OCI-LY3 (cell line): Measurements from ENCODE around the gene EARS2.

Experiments
- H2AFZ ChIP-seq: fragments of 200-600, 300-600 bp; shearing (Covaris generic); 2 replicates; pipeline ENCODE4 v1.6.0; 2014; ENCODE audit warnings: antibody characterized with exemption, low read depth, low read length
- H3K27ac ChIP-seq: fragments of 200-600, 300-600 bp; sonication (generic); 2 replicates; pipeline ENCODE4 v1.5.1; 2014; ENCODE audit warnings: mild to moderate bottlenecking, low read length, moderate library complexity, mixed read lengths
- H3K27me3 ChIP-seq: fragments of 200-600, 300-600 bp; sonication (generic); 2 replicates; pipeline ENCODE4 v1.6.1; 2014; ENCODE audit warnings: low read depth, low read length, mixed read lengths
- H3K36me3 ChIP-seq: fragments of 200-600, 300-600 bp; sonication (generic); replicated peaks from 2 replicates; pipeline ENCODE3; 2014; ENCODE audit warnings: low read depth, low read length, mixed read lengths
- H3K4me1 ChIP-seq: fragments of 300-600, 200-600 bp; sonication (generic); 2 replicates; pipeline ENCODE4 v1.6.1; 2014; ENCODE audit warnings: low read length, mixed read lengths
- H3K4me2 ChIP-seq: fragments of 200-600, 300-600 bp; sonication (generic); 2 replicates; pipeline ENCODE4 v1.6.1; 2014; ENCODE audit warnings: low read length, mixed read lengths
- H3K4me3 ChIP-seq: fragments of 300-600, 200-600 bp; sonication (generic); 2 replicates; pipeline ENCODE4 v1.5.1; 2014; ENCODE audit warnings: antibody characterized with exemption, mild to moderate bottlenecking, low read length, moderate library complexity
- H3K79me2 ChIP-seq: fragments of 300-600, 200-600 bp; shearing (Covaris generic); 2 replicates; pipeline ENCODE4 v1.6.1; 2014; ENCODE audit warnings: mild to moderate bottlenecking, low read length, mixed read lengths
- H3K9ac ChIP-seq: fragments of 300-600, 200-600 bp; shearing (Covaris generic); 2 replicates; pipeline ENCODE4 v1.6.0; 2014; ENCODE audit warnings: mild to moderate bottlenecking, low read length, moderate library complexity
- H3K9me3 ChIP-seq: fragments of 200-600, 300-600 bp; shearing (Covaris generic); 2 replicates; pipeline ENCODE4 v1.6.1; 2014; ENCODE audit warnings: low read length, mixed read lengths; ENCODE audit not compliant: insufficient read depth
- H4K20me1 ChIP-seq: fragments of 200-600, 300-600 bp; sonication (generic); 2 replicates; pipeline ENCODE4 v1.6.1; 2016; ENCODE audit warnings: low read length, mixed read lengths; ENCODE audit not compliant: insufficient read depth
- EZH2phosphoT487 ChIP-seq: fragments of 200-600 bp; shearing (Covaris generic); IDR thresholded peaks from 2 replicates; pipeline ENCODE4 v1.6.1; 2018; ENCODE audit warnings: antibody characterized with exemption, mixed run types, low read depth
- TF ChIP-seq, protein P1 (sequence below): fragments of 200-600, 300-600 bp; sonication (generic); IDR thresholded peaks from 2 replicates; pipeline ENCODE4 v1.5.1; 2014; ENCODE audit warnings: antibody characterized with exemption, low read length, low read depth

EARS2 gene

DNA sequence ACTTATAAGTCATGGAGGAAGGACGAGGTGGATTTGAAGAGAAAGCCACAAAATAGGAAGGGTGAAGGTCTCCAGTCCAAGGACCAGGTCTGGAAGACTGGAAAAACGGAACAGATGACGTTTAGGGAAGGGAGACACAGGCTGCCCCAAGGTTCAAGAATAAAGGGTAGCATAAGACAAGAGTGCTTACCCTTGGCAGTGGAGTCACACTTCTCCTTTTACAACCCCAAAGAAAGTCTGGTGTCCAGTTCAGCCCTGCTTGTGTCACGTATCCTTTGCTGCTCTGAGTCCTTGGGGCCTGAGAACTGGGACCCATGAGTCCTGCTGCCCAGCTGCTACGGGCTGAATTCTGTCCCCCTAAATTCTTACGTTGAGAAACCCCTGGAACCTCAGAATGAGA is 33.8 kb downstream of the EARS2 start:
- Histone ChIP-seq H3K4me2 (no peak overlapping the region), H3K36me3 (peaks cover 49% of the 10 kb centered on the region), H3K4me3 (no peak overlapping the region), H3K9ac (no peak overlapping the region), H3K4me1 (peaks cover 34% of the 10 kb centered on the region), H2AFZ (no peak overlapping the region), H4K20me1 (no peaks in the 10 kb centered on the region), H3K79me2 (no peaks in the 10 kb centered on the region; the same call in 1 of the 2 replicates), H3K27me3 (no peaks in the 10 kb centered on the region), H3K9me3 (no peaks in the 10 kb centered on the region), H3K27ac (no peak overlapping the region)
- TF ChIP-seq EZH2phosphoT487: no peak
- TF ChIP-seq, protein P1, sequence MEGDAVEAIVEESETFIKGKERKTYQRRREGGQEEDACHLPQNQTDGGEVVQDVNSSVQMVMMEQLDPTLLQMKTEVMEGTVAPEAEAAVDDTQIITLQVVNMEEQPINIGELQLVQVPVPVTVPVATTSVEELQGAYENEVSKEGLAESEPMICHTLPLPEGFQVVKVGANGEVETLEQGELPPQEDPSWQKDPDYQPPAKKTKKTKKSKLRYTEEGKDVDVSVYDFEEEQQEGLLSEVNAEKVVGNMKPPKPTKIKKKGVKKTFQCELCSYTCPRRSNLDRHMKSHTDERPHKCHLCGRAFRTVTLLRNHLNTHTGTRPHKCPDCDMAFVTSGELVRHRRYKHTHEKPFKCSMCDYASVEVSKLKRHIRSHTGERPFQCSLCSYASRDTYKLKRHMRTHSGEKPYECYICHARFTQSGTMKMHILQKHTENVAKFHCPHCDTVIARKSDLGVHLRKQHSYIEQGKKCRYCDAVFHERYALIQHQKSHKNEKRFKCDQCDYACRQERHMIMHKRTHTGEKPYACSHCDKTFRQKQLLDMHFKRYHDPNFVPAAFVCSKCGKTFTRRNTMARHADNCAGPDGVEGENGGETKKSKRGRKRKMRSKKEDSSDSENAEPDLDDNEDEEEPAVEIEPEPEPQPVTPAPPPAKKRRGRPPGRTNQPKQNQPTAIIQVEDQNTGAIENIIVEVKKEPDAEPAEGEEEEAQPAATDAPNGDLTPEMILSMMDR: no peak

DNA sequence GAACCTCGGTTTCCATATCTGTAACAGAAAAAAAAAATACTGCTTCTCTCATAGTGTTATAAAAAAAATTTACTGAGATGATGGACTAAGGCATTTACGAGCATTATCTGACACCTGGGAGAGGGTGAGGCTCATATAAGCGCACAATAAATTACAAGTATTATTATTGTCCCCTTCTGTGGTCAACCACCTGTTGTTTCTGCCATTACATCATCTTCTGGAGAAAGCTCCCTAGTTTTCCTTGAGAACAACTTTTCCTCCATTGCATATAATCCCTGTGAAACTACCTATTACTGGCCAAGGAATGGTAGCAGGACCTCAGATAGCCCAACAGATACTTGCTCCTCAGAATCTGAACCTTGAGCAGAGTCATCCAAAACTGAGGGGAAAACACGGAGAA is 35.2 kb downstream of the EARS2 start:
- Histone ChIP-seq H3K4me1 (peaks cover 45% of the 10 kb centered on the region), H3K4me2 (no peak overlapping the region), H3K27ac (no peak overlapping the region), H3K4me3 (no peak overlapping the region), H4K20me1 (no peaks in the 10 kb centered on the region), H2AFZ (no peak overlapping the region), H3K36me3 (peaks cover 44% of the 10 kb centered on the region), H3K9me3 (no peaks in the 10 kb centered on the region), H3K27me3 (no peaks in the 10 kb centered on the region), H3K79me2 (no peaks in the 10 kb centered on the region; the same call in 1 of the 2 replicates), H3K9ac (no peak overlapping the region)
- TF ChIP-seq EZH2phosphoT487: no peak
- TF ChIP-seq, protein P1: no peak

DNA sequence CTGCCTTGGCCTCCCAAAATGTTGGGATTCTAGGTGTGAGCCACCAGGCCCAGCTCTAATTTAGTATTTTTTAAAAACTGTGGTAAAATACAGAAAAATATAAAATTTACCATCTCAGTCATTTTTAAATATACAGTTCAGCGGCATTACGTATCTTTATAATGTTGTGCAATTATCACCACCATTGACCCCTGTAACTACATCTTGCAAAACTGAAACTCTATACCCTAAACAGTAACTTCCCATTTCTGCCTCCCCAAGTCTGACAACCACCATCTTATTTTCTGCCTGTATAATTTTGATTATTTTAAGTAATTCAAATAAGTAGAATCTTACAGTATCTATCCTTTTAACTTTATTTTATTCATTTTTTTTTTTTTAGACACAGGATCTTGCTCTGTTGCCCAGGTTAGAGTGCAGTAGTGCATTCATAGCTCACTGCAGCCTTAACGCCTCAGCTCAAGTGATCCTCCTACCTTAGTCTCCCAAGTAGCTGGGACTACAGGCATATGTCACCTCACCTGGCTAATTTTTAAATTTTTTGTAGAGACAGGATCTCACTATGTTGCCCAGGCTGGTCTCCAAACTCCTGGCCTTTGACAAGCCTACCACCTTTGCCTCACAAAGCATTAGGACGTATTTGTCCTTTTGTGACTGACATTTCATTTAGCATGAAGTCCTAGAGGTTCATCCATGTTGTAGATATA is 36.0 kb downstream of the EARS2 start:
- H3K9ac ChIP-seq: peak overlapping the region; percentile 37; the same call in 1 of the 2 replicates
- no peaks in the 10 kb centered on the region for H3K9me3 ChIP-seq
- no peaks in the 10 kb centered on the region for H4K20me1 ChIP-seq
- peaks cover 53% of the 10 kb centered on the region for H3K4me1 ChIP-seq
- peak overlapping the region; percentile 41 for H3K4me2 ChIP-seq
- peak overlapping the region; percentile 90 for H3K27ac ChIP-seq
- H3K27me3 ChIP-seq: no peaks in the 10 kb centered on the region
- no peak overlapping the region for H3K4me3 ChIP-seq
- no peak for TF ChIP-seq EZH2phosphoT487
- TF ChIP-seq, protein P1: no peak
- H2AFZ ChIP-seq: no peak overlapping the region
- H3K36me3 ChIP-seq: peaks cover 44% of the 10 kb centered on the region
- H3K79me2 ChIP-seq: no peaks in the 10 kb centered on the region; the same call in 1 of the 2 replicates

DNA sequence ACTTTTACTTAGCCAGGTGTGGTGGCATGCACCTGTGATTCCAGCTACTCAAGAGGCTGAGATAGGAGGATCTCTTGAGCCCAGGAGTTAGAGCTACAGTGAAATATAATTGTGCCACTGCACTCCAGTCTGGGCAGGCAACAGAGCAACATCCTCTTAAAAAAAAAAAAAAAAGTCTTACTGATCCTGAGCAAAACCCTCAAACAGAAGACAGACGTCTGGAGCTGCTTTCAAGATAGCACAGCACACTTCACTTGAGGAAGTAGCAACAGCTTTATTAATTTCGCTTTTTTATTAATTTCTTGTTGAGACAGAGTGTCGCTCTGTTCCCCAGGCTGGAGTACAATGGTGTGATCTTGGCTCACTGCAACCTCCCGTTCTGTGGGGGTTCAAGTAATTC is 36.6 kb downstream of the EARS2 start:
- Histone ChIP-seq H3K9ac (peak overlapping the region; percentile 37; the same call in 1 of the 2 replicates), H3K79me2 (no peaks in the 10 kb centered on the region; the same call in 1 of the 2 replicates), H3K36me3 (peaks cover 44% of the 10 kb centered on the region), H3K4me1 (peaks cover 54% of the 10 kb centered on the region), H4K20me1 (no peaks in the 10 kb centered on the region), H3K27me3 (no peaks in the 10 kb centered on the region), H3K27ac (peak overlapping the region; percentile 90), H3K4me2 (peak overlapping the region; percentile 41), H3K4me3 (no peak overlapping the region), H2AFZ (no peak overlapping the region), H3K9me3 (no peaks in the 10 kb centered on the region)
- TF ChIP-seq EZH2phosphoT487: no peak
- TF ChIP-seq, protein P1: no peak
